ENCODE measurements around the gene AMOTL2.

The AMOTL2 gene

DNA sequence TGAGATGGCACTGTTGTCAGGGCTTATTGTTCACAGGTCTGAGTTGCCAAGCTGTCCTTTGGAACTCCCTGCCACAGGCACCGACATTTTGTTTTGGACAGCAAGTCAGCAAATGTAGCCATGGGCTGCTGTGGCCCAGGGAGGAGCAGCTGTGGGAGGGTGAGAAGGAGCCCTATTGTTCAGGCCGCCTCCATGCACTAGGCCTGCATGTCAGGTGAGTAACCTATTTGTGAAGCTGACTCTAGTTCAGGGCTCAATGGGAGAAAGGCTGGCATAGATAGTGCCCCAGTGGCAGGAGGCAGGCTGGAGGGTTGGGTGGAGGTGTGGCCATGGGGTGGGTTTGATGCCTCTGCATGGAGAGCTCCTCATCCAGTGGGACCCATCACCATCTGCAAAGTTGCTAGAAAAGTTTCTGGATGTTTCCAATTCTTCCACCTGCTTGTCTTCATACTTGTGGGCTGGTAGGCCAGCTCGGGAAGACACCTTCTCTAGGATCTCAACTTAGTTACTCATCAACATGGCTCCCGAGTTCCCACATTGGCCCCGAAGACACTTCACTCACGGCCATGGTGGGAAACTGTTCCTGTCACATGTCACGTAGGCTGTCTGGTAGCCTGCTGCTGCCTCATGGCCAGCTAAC, 19.5 kb downstream of the AMOTL2 start:
- TF ChIP-seq, protein P1, sequence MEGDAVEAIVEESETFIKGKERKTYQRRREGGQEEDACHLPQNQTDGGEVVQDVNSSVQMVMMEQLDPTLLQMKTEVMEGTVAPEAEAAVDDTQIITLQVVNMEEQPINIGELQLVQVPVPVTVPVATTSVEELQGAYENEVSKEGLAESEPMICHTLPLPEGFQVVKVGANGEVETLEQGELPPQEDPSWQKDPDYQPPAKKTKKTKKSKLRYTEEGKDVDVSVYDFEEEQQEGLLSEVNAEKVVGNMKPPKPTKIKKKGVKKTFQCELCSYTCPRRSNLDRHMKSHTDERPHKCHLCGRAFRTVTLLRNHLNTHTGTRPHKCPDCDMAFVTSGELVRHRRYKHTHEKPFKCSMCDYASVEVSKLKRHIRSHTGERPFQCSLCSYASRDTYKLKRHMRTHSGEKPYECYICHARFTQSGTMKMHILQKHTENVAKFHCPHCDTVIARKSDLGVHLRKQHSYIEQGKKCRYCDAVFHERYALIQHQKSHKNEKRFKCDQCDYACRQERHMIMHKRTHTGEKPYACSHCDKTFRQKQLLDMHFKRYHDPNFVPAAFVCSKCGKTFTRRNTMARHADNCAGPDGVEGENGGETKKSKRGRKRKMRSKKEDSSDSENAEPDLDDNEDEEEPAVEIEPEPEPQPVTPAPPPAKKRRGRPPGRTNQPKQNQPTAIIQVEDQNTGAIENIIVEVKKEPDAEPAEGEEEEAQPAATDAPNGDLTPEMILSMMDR (IDR thresholded peaks at IDR 0.05; ENCODE audit: low read depth, low read length): no peak
- no peak for DNase-seq (ENCODE audit: low read depth, low spot score)
- in situ Hi-C loops (cut with HindIII; ENCODE audit: low sequenced_read_pairs): no loop called here
- no peak overlapping the region for H3K4me3 ChIP-seq (ENCODE audit: low read depth, low read length)

GRCh38 chr3:134353831-134354611, 20.2 kb downstream of the AMOTL2 start:
- no peak for DNase-seq (ENCODE audit: low read depth, low spot score)
- TF ChIP-seq, protein P1 (IDR thresholded peaks at IDR 0.05; ENCODE audit: low read depth, low read length): no peak
- in situ Hi-C loops (cut with HindIII; ENCODE audit: low sequenced_read_pairs): no loop called here
- no peak overlapping the region for H3K4me3 ChIP-seq (ENCODE audit: low read depth, low read length)

GRCh38 chr3:134353171-134353825, 20.9 kb downstream of the AMOTL2 start:
- TF ChIP-seq, protein P1 (IDR thresholded peaks at IDR 0.05; ENCODE audit: low read depth, low read length): no peak
- no peak for DNase-seq (ENCODE audit: low read depth, low spot score)
- no peak overlapping the region for H3K4me3 ChIP-seq (ENCODE audit: low read depth, low read length)
- in situ Hi-C loops (cut with HindIII; ENCODE audit: low sequenced_read_pairs): no loop called here

- H3K4me3 ChIP-seq (ENCODE audit: low read depth, low read length): no peak overlapping the region
- DNase-seq (ENCODE audit: low read depth, low spot score): no peak
- in situ Hi-C loops (cut with HindIII; ENCODE audit: low sequenced_read_pairs): no loop called here
- TF ChIP-seq, protein P1 (IDR thresholded peaks at IDR 0.05; ENCODE audit: low read depth, low read length): no peak
These were observed 22.1 kb downstream of the AMOTL2 start for GRCh38 chr3:134352031-134352671.

- DNase-seq (ENCODE audit: low read depth, low spot score): no peak
- H3K4me3 ChIP-seq (ENCODE audit: low read depth, low read length): no peak overlapping the region
- in situ Hi-C loops (cut with HindIII; ENCODE audit: low sequenced_read_pairs): no loop called here
- TF ChIP-seq, protein P1 (IDR thresholded peaks at IDR 0.05; ENCODE audit: low read depth, low read length): no peak
These were observed 22.8 kb downstream of the AMOTL2 start for GRCh38 chr3:134351427-134351826.

DNA sequence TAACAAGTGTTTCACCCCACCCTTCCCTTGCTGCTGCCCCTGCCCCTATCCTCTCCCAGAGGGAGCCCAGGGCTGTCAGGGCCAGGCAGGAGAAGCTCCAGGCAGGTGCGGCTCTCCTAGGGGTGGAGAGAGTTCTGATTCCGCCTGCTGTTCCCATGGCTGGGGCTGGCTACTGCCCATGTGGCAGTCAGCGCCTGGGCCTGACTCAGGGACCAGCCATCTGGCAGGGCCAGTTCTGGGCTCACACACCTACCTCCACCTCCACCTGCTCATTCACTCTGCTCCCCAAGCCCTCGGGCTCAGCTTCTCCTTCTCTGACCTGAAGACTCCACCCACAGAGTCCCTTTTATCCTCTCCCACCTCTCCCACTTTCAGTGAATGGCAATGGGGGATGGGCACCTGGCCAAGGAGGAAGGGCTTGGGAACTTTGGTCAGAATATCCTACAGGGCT, 23.4 kb downstream of the AMOTL2 start:
- in situ Hi-C loops (cut with HindIII; ENCODE audit: low sequenced_read_pairs): no loop called here
- DNase-seq (ENCODE audit: low read depth, low spot score): no peak
- H3K4me3 ChIP-seq (ENCODE audit: low read depth, low read length): no peak overlapping the region
- TF ChIP-seq, protein P1 (IDR thresholded peaks at IDR 0.05; ENCODE audit: low read depth, low read length): no peak

All from astrocyte of the spinal cord (primary cell).